Putamen (tissue), 1 donor: ENCODE measurements around the gene ELK1.
"Not testable (repeated sequence)": the region's sequence is repeated elsewhere in the genome, so short reads cannot be mapped to it uniquely, and the experiment has no call there.

ENCODE experiments used
- DNase-seq: peaks from one replicate; pipeline ENCODE4 v3.0.0-alpha.2; 2016; ENCODE audit warnings: low spot score

The ELK1 gene

DNA sequence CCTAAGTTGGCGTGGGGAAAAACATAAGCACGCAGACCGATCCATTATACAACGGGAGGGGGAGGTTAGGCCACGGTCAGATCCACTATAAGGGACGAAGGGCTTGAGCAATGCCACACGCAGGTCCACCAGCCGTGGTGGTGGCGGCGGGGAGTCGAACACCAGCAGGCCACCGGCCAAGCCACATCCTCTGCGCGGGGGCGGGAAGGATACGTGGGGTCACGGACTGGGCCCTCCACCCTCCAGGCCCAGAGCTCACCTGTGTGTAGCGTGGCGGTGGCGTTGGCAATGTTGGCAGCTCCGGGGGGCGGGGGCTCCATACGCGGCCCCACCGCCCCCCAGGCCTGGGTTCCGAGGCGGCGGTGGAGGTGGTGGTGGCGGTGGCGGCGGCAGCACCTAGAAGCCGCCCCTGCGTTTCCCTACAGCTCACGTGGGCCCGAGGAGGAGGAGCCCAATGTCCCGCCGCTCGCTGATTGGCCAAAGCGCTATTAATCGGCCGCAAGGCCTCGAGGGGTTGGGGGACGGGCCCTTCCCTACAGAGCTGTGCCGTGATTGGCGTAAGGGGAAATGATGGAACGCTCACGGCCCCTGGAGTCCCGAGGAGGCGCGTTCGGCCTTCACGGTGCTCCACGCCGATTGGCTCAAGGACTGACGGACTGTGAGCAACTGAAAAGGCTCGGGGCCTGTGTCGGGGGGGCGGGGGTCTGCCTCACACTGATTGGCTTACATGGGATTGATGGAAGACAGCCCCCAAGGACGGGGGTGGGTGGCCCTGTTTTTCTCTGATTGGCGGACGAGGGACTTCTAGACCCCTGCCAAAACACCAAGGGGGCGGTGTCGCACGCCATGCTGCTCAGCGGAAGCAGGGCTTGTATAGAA lies at the start of gene ELK1:
Gene ELK1 (minus strand): TSS at position 400 of the 879 bp plus-strand sequence. CDS start 9,122 bp downstream, outside the sequence.
- peak; percentile 98 for DNase-seq

DNA sequence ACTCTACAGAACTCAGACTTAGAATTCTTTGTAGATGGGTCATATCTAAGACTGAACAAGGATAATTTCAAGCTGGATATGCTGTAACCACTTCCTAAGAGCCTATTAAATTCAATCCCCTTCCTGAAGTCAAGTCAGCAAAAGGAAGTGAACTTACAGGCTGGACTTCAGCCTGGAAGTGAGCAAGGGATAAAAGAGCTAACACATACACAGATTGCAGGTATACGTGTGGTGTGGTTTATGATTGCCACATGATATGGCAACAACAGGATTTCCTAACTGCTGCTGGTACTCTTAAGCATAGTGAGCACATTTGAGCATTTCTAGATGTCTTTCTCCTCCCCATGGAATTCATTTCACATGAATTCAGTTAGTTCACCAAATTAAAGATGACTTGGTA lies 46.8 kb upstream of the ELK1 start:
- DNase-seq = no peak

- no peak for DNase-seq
Observed at GRCh38 chrX:47690175-47690574, 39.8 kb upstream of the ELK1 start.

GRCh38 chrX:47687263-47687662 lies 36.9 kb upstream of the ELK1 start:
- no peak for DNase-seq

DNA sequence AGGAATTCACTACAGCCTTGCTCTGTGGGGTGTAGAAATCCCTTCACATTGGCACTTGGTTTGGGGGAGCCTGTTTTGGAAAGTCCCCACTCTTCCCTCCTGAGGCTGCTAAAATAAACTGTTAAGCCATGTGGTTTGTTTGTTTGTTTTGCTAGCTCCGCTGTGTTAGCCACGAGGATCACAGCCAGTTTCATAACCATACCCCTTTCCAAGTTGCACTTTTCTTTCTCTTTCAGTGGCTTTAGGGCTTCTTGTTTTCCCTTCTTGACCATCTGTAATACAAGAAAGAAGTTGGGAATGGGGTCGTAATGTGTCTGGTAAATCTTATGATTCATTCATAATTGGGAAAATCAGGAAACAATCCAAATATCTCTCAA lies 33.5 kb upstream of the ELK1 start:
- DNase-seq = no peak

DNA sequence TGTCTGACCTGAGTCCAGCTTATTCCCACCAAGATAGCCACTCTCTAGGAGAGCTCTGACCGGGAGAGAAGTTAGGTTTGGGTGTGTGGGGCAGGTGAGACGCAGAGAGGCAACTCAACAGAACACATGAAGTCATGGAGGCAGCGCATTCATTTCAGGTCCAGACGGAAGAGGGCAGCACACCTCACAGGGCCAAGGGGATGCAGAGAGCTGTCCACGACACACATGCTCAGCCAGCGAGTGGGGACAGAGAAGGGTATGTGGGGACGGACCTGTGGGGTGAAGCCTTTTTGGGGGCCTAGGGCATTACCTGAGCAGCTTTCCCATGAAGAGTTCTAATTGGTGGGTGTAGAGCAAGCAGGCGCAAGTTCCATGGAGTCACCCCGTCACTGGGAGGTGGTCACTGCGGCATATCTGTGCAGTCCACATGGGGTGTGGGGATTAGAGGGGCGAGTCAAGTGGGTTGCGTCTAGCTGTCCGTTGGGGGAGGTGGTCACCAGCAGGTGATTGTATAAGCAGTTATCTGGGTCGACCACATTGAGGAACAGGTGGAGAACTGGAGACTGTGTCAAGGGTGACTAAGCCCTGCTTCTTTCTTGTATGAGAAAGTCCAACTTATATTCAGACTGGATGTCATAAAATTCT lies 32.9 kb upstream of the ELK1 start:
- DNase-seq = no peak

- not testable (repeated sequence) for DNase-seq
Observed at GRCh38 chrX:47675959-47676859, 25.8 kb upstream of the ELK1 start.

DNA sequence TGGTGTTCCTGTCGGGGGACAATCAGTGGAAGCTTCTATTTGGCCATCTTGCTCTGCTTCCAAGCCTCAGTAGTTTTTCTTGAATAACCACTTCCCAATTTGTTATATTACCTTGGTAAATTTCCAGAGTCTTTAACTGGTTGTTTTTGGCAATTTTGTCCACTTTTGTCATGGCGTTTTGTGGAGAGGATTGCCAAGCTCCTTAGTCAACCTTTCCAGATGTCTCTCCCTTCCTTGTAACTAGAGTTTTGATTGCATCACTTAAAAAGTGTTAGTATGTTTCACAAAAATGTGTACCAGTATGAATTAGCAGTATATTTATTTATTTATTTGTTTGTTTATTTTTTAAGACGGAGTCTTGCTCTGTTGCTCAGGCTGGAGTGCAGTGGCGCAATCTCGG lies 24.4 kb upstream of the ELK1 start:
- DNase-seq = no peak

- DNase-seq = not testable (repeated sequence)
Observed at GRCh38 chrX:47665797-47666196, 15.4 kb upstream of the ELK1 start.

DNA sequence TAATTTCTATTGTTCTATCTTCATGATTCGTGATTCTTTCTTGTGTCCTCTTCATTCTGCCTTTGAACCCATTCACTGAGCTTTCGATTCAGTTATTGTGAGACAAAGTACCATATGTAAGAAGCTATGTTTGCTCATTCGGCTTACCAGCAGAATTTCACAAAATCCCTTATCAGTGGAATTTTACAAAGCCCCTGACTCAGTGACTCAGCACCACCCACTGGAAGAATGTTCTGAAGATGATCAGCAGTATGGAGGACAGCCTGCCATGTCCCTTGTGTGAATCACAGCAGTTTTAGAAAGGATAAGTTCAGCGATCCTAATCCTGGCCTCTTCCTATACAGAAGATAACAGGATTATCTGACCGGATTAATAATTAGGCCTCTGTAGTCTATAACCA lies 14.4 kb upstream of the ELK1 start:
- DNase-seq = no peak

GRCh38 chrX:47662144-47662657 lies 11.8 kb upstream of the ELK1 start:
- DNase-seq = no peak

DNA sequence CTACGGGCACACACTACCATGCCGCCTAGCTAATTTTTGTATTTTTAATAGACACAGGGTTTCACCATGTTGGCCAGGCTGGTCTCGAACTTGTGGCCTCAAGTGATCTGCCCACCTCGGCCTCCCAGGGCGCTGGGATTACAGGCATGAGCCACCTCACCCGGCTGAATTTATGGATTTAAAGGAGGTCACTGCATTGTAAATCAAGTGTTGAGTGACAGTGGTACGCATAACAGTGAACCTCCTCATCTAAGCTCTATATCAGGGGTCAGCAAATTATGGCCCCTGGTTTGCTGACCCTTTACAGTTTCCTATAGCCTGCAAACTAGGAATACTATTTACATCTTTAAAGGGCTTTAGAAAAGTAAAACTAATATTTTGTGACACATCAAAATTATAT lies 11.2 kb upstream of the ELK1 start:
- no peak for DNase-seq

DNA sequence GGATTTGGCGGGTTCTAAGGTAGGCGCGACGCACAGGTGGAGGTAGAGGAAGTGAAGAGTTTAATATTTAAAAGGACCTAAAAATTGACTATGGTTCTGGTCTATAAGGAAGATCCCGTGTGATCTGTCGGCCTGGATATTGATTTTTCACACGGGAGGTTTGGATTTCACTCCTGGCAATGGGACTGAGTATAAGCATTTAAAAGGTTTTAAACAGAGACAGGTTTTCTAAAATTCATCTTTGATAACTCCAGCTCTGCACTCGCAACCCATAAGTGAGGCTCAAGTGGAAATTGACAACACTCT lies 9.0 kb upstream of the ELK1 start:
- DNase-seq = no peak

DNA sequence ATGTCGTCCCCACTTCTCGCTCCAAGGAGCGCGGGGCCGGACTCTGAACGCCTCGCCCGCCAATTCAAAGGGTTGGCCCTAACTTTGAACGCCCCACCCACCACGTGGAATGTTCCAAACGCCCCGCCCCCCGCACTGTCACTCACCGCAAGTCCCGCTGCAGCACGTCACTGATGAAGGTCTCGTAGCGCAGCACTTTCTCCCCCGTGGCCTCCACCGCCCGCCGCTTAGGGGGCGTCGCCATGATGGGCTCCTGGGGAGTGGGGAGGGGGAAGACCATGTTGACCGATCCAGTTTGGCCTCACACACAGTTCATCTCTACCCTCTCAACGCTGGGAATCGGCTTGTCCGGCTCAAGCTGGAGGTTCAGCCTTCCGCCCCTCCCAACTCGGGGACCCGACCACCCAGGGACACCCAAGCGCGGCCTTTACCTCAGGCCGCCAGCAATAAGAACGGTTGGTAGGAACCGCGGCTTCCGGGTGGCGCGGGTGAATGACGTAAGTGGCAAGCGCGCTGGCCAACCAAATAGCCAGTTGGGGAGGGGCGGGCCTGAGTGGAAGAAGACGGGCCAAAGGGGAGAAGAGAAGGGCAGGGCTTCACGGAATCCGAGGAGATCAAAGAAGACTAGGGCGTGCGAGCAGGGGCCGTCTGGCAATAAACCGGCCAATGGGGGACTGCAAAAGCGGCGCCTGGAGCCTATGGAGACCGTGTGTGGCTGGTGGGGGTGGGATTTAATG lies 8.5 kb upstream of the ELK1 start, which contains the start of gene UXT:
Gene UXT (minus strand): TSS at position 497 of the 737 bp plus-strand sequence. CDS start 253 bp downstream, at position 244.
- DNase-seq = peak; percentile 91

GRCh38 chrX:47658301-47658683 lies 7.9 kb upstream of the ELK1 start:
- DNase-seq = no peak

DNA sequence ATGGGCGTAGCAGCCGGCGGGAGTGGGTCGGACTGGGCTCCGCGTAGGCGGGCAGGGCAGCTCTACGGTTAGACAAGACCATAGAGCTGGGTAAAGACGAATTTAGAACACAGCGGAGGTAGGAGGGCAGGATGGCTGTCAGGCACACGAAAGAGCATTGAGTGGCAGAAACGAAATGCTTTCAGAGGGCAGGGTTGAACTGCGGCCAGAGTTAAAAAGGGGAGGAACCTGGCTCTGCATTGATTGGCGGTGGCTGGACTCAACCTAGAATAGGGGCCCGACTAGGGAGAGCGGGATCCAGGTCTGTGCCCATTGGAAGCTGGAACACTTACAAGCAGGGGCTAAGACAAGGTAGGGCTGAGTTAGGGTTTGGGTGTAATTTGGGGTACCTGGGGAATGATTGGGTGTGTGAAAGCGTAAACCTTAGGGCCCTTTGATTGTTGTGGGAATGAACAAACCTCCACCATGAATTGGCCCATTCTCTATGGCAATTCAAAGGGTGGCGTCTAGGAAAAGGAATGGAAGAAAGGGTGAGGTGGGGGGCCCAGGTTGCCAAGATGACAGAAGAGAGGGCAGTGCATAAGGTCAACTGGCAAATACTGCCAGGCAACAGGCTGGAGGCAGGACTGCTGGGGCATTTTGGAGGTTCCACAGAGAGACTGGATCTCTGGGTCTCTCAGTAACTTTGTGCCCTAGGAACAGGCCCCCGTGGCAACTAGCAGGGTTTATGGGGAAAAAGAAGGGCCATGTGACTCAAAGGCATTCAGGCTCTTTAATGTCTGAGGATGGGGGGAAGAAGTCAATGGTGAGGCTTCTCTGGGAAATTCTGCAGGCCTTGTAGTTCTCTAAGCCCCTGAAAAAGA lies 911 bp upstream of the ELK1 start:
- DNase-seq = no peak

DNA sequence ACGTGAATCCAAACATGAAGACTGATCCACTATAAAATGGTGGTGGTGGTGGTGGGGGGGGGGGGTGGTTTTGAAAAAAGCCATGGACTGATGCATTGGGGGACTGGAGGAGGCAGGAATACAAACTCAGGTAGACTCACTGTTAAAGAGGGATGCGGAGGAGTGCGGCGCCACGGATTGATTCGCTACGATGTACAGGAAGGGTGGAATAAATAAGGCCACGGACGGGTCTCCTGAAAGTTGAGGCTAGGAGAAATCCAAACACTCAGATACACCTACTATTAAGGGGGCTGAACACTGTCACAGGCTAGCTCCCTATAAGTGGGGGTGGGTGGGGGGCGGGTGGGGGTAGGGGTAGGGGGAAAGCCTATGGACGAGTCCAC lies 591 bp downstream of the ELK1 start:
- no peak for DNase-seq

- no peak for DNase-seq
Observed at GRCh38 chrX:47649271-47649670, 1.1 kb downstream of the ELK1 start.

DNA sequence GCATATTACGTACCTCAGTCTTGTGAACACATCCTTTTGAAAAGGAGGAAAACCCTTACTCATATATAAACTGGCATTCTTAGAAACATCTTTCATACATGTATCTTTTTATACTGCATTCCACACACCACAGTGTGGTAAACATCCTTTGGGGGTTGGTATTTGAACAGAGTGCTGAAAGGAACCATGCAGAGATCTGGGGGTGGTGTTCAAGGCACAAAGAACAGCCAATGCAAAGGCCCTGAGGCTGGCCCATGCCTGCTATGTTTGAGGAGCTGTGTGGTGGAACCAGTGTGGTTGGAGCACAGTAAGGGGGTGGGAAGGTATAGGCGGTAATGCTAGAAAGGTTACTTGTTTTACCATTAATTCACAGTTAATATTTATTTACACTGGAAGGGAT lies 2.0 kb downstream of the ELK1 start:
- DNase-seq = no peak

DNA sequence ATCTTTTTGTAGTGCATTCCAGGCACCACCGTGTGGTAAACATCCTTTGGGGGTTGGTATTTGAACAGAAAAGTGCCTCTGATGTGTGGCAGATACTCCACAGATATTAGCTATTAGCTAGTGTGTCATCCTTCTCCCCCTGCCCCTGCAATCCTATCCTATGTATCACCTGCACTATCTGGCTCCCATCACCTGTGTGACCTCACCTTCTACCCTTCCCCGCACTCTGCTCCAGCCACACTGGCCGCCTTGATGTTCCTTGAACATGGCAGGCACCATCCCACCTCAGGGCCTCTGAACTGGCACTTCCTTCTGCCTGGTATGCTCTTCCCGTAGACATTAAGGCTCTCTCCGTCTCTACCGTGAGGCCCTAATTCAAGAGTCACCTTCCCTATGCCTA lies 3.7 kb downstream of the ELK1 start:
- no peak for DNase-seq

GRCh38 chrX:47645530-47645929 lies 4.8 kb downstream of the ELK1 start:
- DNase-seq = no peak
